Measurements from ENCODE around the gene AHRR.

DNA sequence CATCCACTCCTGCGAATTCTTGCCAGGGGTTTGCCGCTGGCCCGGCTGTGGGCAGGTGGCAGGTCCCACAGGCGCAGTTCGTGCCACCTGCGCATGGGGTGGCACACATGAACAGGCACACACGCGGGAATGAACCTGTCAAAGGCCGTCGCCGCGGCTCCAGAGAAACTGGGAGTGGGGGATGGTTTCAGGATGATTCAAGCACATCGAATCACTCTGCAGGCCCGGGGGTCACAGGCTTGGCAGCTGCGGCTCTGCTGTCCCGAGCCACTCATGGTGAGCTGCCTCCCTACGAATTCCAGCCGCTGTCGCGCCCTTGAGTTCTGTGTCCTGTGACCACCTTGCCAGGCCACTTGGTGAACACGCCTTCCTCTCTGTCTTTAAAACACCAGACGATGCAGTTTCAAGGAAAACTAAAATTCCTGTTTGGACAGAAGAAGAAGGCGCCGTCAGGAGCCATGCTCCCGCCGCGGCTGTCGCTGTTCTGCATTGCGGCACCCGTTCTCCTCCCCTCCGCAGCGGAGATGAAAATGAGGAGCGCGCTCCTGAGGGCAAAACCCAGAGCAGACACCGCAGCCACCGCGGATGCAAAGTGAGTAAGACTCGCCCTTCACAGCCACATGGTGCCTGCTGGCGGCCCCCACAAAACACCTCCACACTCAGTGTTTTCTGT is 106.0 kb downstream of the AHRR start:
- TF ChIP-seq, protein P1, sequence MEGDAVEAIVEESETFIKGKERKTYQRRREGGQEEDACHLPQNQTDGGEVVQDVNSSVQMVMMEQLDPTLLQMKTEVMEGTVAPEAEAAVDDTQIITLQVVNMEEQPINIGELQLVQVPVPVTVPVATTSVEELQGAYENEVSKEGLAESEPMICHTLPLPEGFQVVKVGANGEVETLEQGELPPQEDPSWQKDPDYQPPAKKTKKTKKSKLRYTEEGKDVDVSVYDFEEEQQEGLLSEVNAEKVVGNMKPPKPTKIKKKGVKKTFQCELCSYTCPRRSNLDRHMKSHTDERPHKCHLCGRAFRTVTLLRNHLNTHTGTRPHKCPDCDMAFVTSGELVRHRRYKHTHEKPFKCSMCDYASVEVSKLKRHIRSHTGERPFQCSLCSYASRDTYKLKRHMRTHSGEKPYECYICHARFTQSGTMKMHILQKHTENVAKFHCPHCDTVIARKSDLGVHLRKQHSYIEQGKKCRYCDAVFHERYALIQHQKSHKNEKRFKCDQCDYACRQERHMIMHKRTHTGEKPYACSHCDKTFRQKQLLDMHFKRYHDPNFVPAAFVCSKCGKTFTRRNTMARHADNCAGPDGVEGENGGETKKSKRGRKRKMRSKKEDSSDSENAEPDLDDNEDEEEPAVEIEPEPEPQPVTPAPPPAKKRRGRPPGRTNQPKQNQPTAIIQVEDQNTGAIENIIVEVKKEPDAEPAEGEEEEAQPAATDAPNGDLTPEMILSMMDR (IDR thresholded peaks at IDR 0.05 in 2 of 3, conservative IDR thresholded peaks at IDR 0.05 in 1 of 3; ENCODE audit: control insufficient read depth in 2 of 3, extremely low read depth in 1 of 3, insufficient read depth in 1 of 3, low read depth in 3 of 3, low read length in 3 of 3): no peak
- TF ChIP-seq CHD2 (IDR thresholded peaks at IDR 0.05; ENCODE audit: borderline replicate concordance, low read depth, low read length) (no peak), TCF7 (IDR thresholded peaks at IDR 0.05; ENCODE audit: borderline replicate concordance) (no peak)

Data from GM12878 (cell line).